GM21526 (cell line): Measurements from ENCODE around the gene ACYP1.

Experiments used
- ATAC-seq: cut with Tn5 transposase; IDR thresholded peaks from one replicate; pipeline ENCODE4 v1.9.1; 2021; ENCODE audit warnings: moderate library complexity; ENCODE audit not compliant: unreplicated experiment, low FRiP score

The ACYP1 gene

GRCh38 chr14:75044322-75044721 lies 19.5 kb downstream of the ACYP1 start:
- no peak for ATAC-seq

- no peak for ATAC-seq
These were observed 21.8 kb downstream of the ACYP1 start for GRCh38 chr14:75042035-75042434.

GRCh38 chr14:75041613-75042012 lies 22.2 kb downstream of the ACYP1 start:
- no peak for ATAC-seq

GRCh38 chr14:75040959-75041358 lies 22.9 kb downstream of the ACYP1 start:
- ATAC-seq = no peak

GRCh38 chr14:75040507-75040906 lies 23.3 kb downstream of the ACYP1 start:
- no peak for ATAC-seq

- no peak for ATAC-seq
These were observed 30.9 kb downstream of the ACYP1 start for GRCh38 chr14:75032939-75033338.

GRCh38 chr14:75030147-75030546 lies 33.7 kb downstream of the ACYP1 start:
- ATAC-seq = no peak

GRCh38 chr14:75025876-75026275 lies 37.9 kb downstream of the ACYP1 start:
- no peak for ATAC-seq

GRCh38 chr14:75025082-75025481 lies 38.7 kb downstream of the ACYP1 start:
- no peak for ATAC-seq

GRCh38 chr14:75023108-75023507 lies 40.7 kb downstream of the ACYP1 start:
- no peak for ATAC-seq

GRCh38 chr14:75022655-75023054 lies 41.2 kb downstream of the ACYP1 start:
- ATAC-seq = no peak

GRCh38 chr14:75018694-75019093 lies 45.1 kb downstream of the ACYP1 start:
- ATAC-seq = no peak

GRCh38 chr14:75016815-75017214 lies 47.0 kb downstream of the ACYP1 start:
- ATAC-seq = no peak

- ATAC-seq = no peak
These were observed 48.3 kb downstream of the ACYP1 start for GRCh38 chr14:75015496-75015895.

- ATAC-seq = no peak
These were observed 50.5 kb downstream of the ACYP1 start for GRCh38 chr14:75013290-75013689.

- no peak for ATAC-seq
These were observed 52.3 kb downstream of the ACYP1 start for GRCh38 chr14:75011356-75011994.

GRCh38 chr14:75010472-75011093 lies 53.2 kb downstream of the ACYP1 start:
- no peak for ATAC-seq

- ATAC-seq = no peak
These were observed 54.6 kb downstream of the ACYP1 start for GRCh38 chr14:75009176-75009575.

- ATAC-seq = no peak
These were observed 58.5 kb downstream of the ACYP1 start for GRCh38 chr14:75005357-75005756.

GRCh38 chr14:75003250-75004027 lies 60.4 kb downstream of the ACYP1 start:
- ATAC-seq = no peak
